ENCODE measurements around the gene IGSF9B.

The IGSF9B gene

GRCh38 chr11:133953999-133954398 lies 2.8 kb downstream of the IGSF9B start:
- DNase-seq (ENCODE audit: low read depth), result no peak

GRCh38 chr11:133953547-133953946 lies 3.2 kb downstream of the IGSF9B start:
- DNase-seq (ENCODE audit: low read depth), result no peak

GRCh38 chr11:133952199-133953190 lies 4.3 kb downstream of the IGSF9B start:
- no peak for DNase-seq (ENCODE audit: low read depth)

GRCh38 chr11:133951327-133952198 lies 5.2 kb downstream of the IGSF9B start:
- no peak for DNase-seq (ENCODE audit: low read depth)

- no peak for DNase-seq (ENCODE audit: low read depth)
Observed at GRCh38 chr11:133950874-133951326, 5.9 kb downstream of the IGSF9B start.

- DNase-seq (ENCODE audit: low read depth), result no peak
Observed at GRCh38 chr11:133950421-133950820, 6.3 kb downstream of the IGSF9B start.

GRCh38 chr11:133949129-133949528 lies 7.6 kb downstream of the IGSF9B start:
- DNase-seq (ENCODE audit: low read depth), result no peak

- DNase-seq (ENCODE audit: low read depth), result no peak
Observed at GRCh38 chr11:133948711-133949110, 8.1 kb downstream of the IGSF9B start.

- peak; percentile 60 for DNase-seq (ENCODE audit: low read depth)
Observed at GRCh38 chr11:133947321-133947756, 9.4 kb downstream of the IGSF9B start.

- DNase-seq (ENCODE audit: low read depth), result no peak
Observed at GRCh38 chr11:133946541-133947318, 10.0 kb downstream of the IGSF9B start.

- no peak for DNase-seq (ENCODE audit: low read depth)
Observed at GRCh38 chr11:133946051-133946450, 10.7 kb downstream of the IGSF9B start.

GRCh38 chr11:133945087-133945974 lies 11.4 kb downstream of the IGSF9B start:
- DNase-seq (ENCODE audit: low read depth), result peak; percentile 78

GRCh38 chr11:133943950-133944698 lies 12.6 kb downstream of the IGSF9B start:
- no peak for DNase-seq (ENCODE audit: low read depth)

GRCh38 chr11:133942577-133942976 lies 14.2 kb downstream of the IGSF9B start:
- no peak for DNase-seq (ENCODE audit: low read depth)

GRCh38 chr11:133941546-133941945 lies 15.2 kb downstream of the IGSF9B start:
- no peak for DNase-seq (ENCODE audit: low read depth)

GRCh38 chr11:133940034-133940433 lies 16.7 kb downstream of the IGSF9B start:
- DNase-seq (ENCODE audit: low read depth), result no peak

GRCh38 chr11:133939558-133939957 lies 17.2 kb downstream of the IGSF9B start:
- DNase-seq (ENCODE audit: low read depth), result no peak

GRCh38 chr11:133938166-133938565 lies 18.6 kb downstream of the IGSF9B start:
- DNase-seq (ENCODE audit: low read depth), result no peak

GRCh38 chr11:133937468-133937867 lies 19.3 kb downstream of the IGSF9B start:
- DNase-seq (ENCODE audit: low read depth), result no peak

- DNase-seq (ENCODE audit: low read depth), result no peak
Observed at GRCh38 chr11:133937015-133937414, 19.8 kb downstream of the IGSF9B start.

All from activated T-cell treated with anti-CD3 and anti-CD28 coated beads for 48 hours (primary cell).